ENCODE results near the gene SOX8. TPM values are rescaled to one million over a fixed set of nuclear protein-coding genes. Genes with fewer than 3 reads are reported as not detected.
"Not testable (repeated sequence)": the region's sequence is repeated elsewhere in the genome, so short reads cannot be mapped to it uniquely, and the experiment has no call there.

Gene SOX8
- total RNA-seq, 6 experiments from 2014 or later: 0.05 to 0.07 TPM; not detected in 4

- no peak for TF ChIP-seq CTCF (IDR thresholded peaks at IDR 0.05)
- peaks cover 11% of the 10 kb centered on the region for H3K27me3 Mint-ChIP-seq (ENCODE audit: insufficient read depth)
- H3K4me1 Mint-ChIP-seq (ENCODE audit: low read depth): peaks cover 15% of the 10 kb centered on the region
Measured at GRCh38 chr16:1021553-1022160, 40.1 kb downstream of the SOX8 start.

GRCh38 chr16:1022466-1022865 lies 40.9 kb downstream of the SOX8 start:
- H3K4me1 Mint-ChIP-seq (ENCODE audit: low read depth): peaks cover 15% of the 10 kb centered on the region
- peaks cover 10% of the 10 kb centered on the region for H3K27me3 Mint-ChIP-seq (ENCODE audit: insufficient read depth)
- no peak for TF ChIP-seq CTCF (IDR thresholded peaks at IDR 0.05)
- DNase-seq: no peak
- H3K27ac Mint-ChIP-seq: no peak overlapping the region
- no peaks in the 10 kb centered on the region for H3K36me3 Mint-ChIP-seq (ENCODE audit: low read depth)
- H3K4me3 Mint-ChIP-seq: no peak overlapping the region
- no peaks in the 10 kb centered on the region for H3K9me3 Mint-ChIP-seq

More at GRCh38 chr16:1021553-1022160, 40.1 kb downstream of the SOX8 start:
- no peak for DNase-seq
- H3K27ac Mint-ChIP-seq: no peak overlapping the region
- H3K4me3 Mint-ChIP-seq: no peak overlapping the region
- no peaks in the 10 kb centered on the region for H3K9me3 Mint-ChIP-seq
- H3K36me3 Mint-ChIP-seq (ENCODE audit: low read depth): no peaks in the 10 kb centered on the region

GRCh38 chr16:1024138-1024537 lies 42.6 kb downstream of the SOX8 start:
- peaks cover 11% of the 10 kb centered on the region; the same call in 1 of the 2 replicates for H3K27me3 Mint-ChIP-seq (ENCODE audit: insufficient read depth)
- TF ChIP-seq CTCF (IDR thresholded peaks at IDR 0.05): no peak

GRCh38 chr16:1025183-1025809 lies 43.7 kb downstream of the SOX8 start:
- H3K9me3 Mint-ChIP-seq; H3K36me3 Mint-ChIP-seq (ENCODE audit: low read depth); DNase-seq; H3K27ac Mint-ChIP-seq; H3K4me1 Mint-ChIP-seq (ENCODE audit: low read depth); H3K4me3 Mint-ChIP-seq: not testable (repeated sequence)
- peaks cover 17% of the 10 kb centered on the region; the same call in 1 of the 2 replicates for H3K27me3 Mint-ChIP-seq (ENCODE audit: insufficient read depth)

More at GRCh38 chr16:1024138-1024537, 42.6 kb downstream of the SOX8 start:
- Mint-ChIP-seq H3K9me3 (no peaks in the 10 kb centered on the region), H3K36me3 (ENCODE audit: low read depth) (no peaks in the 10 kb centered on the region), H3K4me3 (no peak overlapping the region), H3K4me1 (ENCODE audit: low read depth) (peaks cover 8% of the 10 kb centered on the region), H3K27ac (no peak overlapping the region)
- DNase-seq: no peak

GRCh38 chr16:1026057-1026783 lies 44.6 kb downstream of the SOX8 start:
- TF ChIP-seq CTCF (IDR thresholded peaks at IDR 0.05): no peak
- no peak overlapping the region for H3K4me3 Mint-ChIP-seq
- no peaks in the 10 kb centered on the region for H3K4me1 Mint-ChIP-seq (ENCODE audit: low read depth)
- H3K27ac Mint-ChIP-seq: no peak overlapping the region
- no peaks in the 10 kb centered on the region for H3K36me3 Mint-ChIP-seq (ENCODE audit: low read depth)
- peaks cover 17% of the 10 kb centered on the region; the same call in 1 of the 2 replicates for H3K27me3 Mint-ChIP-seq (ENCODE audit: insufficient read depth)
- no peaks in the 10 kb centered on the region for H3K9me3 Mint-ChIP-seq
- no peak for DNase-seq

Data from HFFc6 (cell line).